SK-N-SH (cell line): Measurements from ENCODE around the gene KLF17. TPM values are rescaled to one million over a fixed set of nuclear protein-coding genes. Genes with fewer than 3 reads are reported as not detected.

Experiments used
- CTCF ChIA-PET: fragments of 300-600, 350-600 bp; formaldehyde crosslinking; extraction: SDS; loops from one replicate; lab custom pipeline; 2021; lab: Yijun Ruan, JAX
- POLR2A ChIA-PET: fragments of 350-600 bp; sonication (Branson Sonifier 250); formaldehyde crosslinking; extraction: SDS; loops from one replicate; lab custom pipeline; 2020; ENCODE audit warnings: antibody characterized with exemption, inconsistent platforms; lab: Yijun Ruan, JAX
- DNase-seq: peaks from one replicate; pipeline ENCODE4 v3.0.0; 2012
- H2AFZ ChIP-seq: fragments of 200-600 bp; sonication (generic); 2 replicates; pipeline ENCODE4 v1.8.1; 2016; ENCODE audit warnings: antibody characterized with exemption, mild to moderate bottlenecking, low read depth
- H3F3A ChIP-seq: fragments of 200-600 bp; sonication (generic); replicated peaks from 2 replicates; pipeline ENCODE3; 2016; ENCODE audit warnings: antibody characterized with exemption, mild to moderate bottlenecking; ENCODE audit not compliant: insufficient read depth
- H3K27ac ChIP-seq, 2 experiments: fragments of 200-500 bp in 1 of 2; fragments of 200-600 bp in 1 of 2; sonication (Bioruptor generic) in 1 of 2; sonication (generic), shearing (Covaris generic) in 1 of 2; 2 replicates each; pipeline versions ENCODE4 v1.5.1 to v1.6.1; 2014 to 2016; ENCODE audit warnings: low read depth in 2 of 2, inconsistent platforms in 1 of 2, low read length in 1 of 2, mild to moderate bottlenecking in 1 of 2, mixed read lengths in 1 of 2
- H3K27me3 ChIP-seq: fragments of 200-600 bp; sonication (generic), shearing (Covaris generic); 2 replicates; pipeline ENCODE4 v1.6.1; 2016; ENCODE audit warnings: mixed run types; ENCODE audit not compliant: insufficient read depth
- H3K36me3 ChIP-seq, 2 experiments: fragments of 200-500 bp in 1 of 2; fragments of 200-600 bp in 1 of 2; sonication (Bioruptor generic) in 1 of 2; sonication (generic) in 1 of 2; replicated peaks in 1 of 2; 2 replicates each; pipeline versions ENCODE3 to v1.5.1; 2014 to 2016; ENCODE audit warnings: low read length in 1 of 2, mild to moderate bottlenecking in 1 of 2; ENCODE audit not compliant: insufficient read depth in 2 of 2, control insufficient read depth in 1 of 2
- H3K4me1 ChIP-seq, 2 experiments: fragments of 200-500 bp in 1 of 2; fragments of 200-600 bp in 1 of 2; sonication (Bioruptor generic) in 1 of 2; sonication (generic), shearing (Covaris generic) in 1 of 2; 2 replicates each; pipeline versions ENCODE4 v1.5.1 to v1.6.1; 2014 to 2016; ENCODE audit warnings: low read depth in 1 of 2, low read length in 1 of 2, mixed run types in 1 of 2; ENCODE audit not compliant: insufficient read depth in 2 of 2, control insufficient read depth in 1 of 2
- H3K4me2 ChIP-seq: fragments of 200-600 bp; sonication (generic), shearing (Covaris generic); 2 replicates; pipeline ENCODE4 v1.6.1; 2017; ENCODE audit warnings: mixed run types
- H3K4me3 ChIP-seq, 2 experiments: fragments of 200-500 bp in 1 of 2; fragments of 200-600 bp in 1 of 2; sonication (Bioruptor generic) in 1 of 2; sonication (generic), shearing (Covaris generic) in 1 of 2; 2 replicates each; pipeline versions ENCODE4 v1.5.1 to v1.8.1; 2014 to 2016; ENCODE audit warnings: low read depth in 2 of 2, inconsistent platforms in 1 of 2, low read length in 1 of 2, mild to moderate bottlenecking in 1 of 2, mixed read lengths in 1 of 2, moderate library complexity in 1 of 2
- H3K79me2 ChIP-seq: fragments of 200-600 bp; sonication (generic); 2 replicates; pipeline ENCODE4 v1.8.1; 2017; ENCODE audit warnings: mild to moderate bottlenecking; ENCODE audit not compliant: insufficient read depth
- H3K9ac ChIP-seq: fragments of 200-600 bp; sonication (generic); 2 replicates; pipeline ENCODE4 v1.6.1; 2017; ENCODE audit warnings: mixed run types
- H3K9me2 ChIP-seq: fragments of 200-600 bp; sonication (generic); 2 replicates; pipeline ENCODE4 v1.6.1; 2017; ENCODE audit warnings: mixed run types
- H3K9me3 ChIP-seq: fragments of 200-600 bp; sonication (generic); 2 replicates; pipeline ENCODE4 v1.6.1; 2017; ENCODE audit warnings: mixed run types, mild to moderate bottlenecking, moderate library complexity
- H4K20me1 ChIP-seq: fragments of 200-600 bp; sonication (generic); 2 replicates; pipeline ENCODE4 v1.6.1; 2017; ENCODE audit warnings: mild to moderate bottlenecking, mixed run types; ENCODE audit not compliant: insufficient read depth
- CHD2 ChIP-seq: fragments of 150-350 bp; IDR thresholded peaks from 2 replicates; pipeline ENCODE4 v1.6.1; 2018; ENCODE audit warnings: low read length; ENCODE audit not compliant: partially characterized antibody
- CTCF ChIP-seq: fragments of 200-600 bp; sonication (generic); IDR thresholded peaks from 2 replicates; pipeline ENCODE4 v1.6.1; 2017; ENCODE audit warnings: antibody characterized with exemption, mild to moderate bottlenecking, moderate library complexity
- ELF1 ChIP-seq: IDR thresholded peaks from 2 replicates; pipeline ENCODE4 v1.4.0; 2012
- FOSL2 ChIP-seq: IDR thresholded peaks from 2 replicates; pipeline ENCODE4 v1.4.0; 2012; ENCODE audit warnings: low read depth, mild to moderate bottlenecking, moderate library complexity, borderline replicate concordance
- FOXJ3 ChIP-seq: sonication (generic); formaldehyde crosslinking; IDR thresholded peaks from 2 replicates; pipeline ENCODE4 v1.5.1; 2020; ENCODE audit warnings: mild to moderate bottlenecking, missing genetic modification reagents
- GABPA ChIP-seq: IDR thresholded peaks from 2 replicates; pipeline ENCODE4 v1.4.0; 2012; ENCODE audit warnings: low read depth, mild to moderate bottlenecking
- JUND ChIP-seq: IDR thresholded peaks from 2 replicates; pipeline ENCODE4 v1.4.0; 2012
- MEF2A ChIP-seq: IDR thresholded peaks from 2 replicates; pipeline ENCODE4 v1.4.0; 2012; ENCODE audit warnings: low read depth, borderline replicate concordance
- MXI1 ChIP-seq: IDR thresholded peaks from 2 replicates; pipeline ENCODE4 v1.6.1; 2012; ENCODE audit warnings: mild to moderate bottlenecking, low read depth, low read length, improper control_type of control experiment
- NRF1 ChIP-seq: IDR thresholded peaks from 2 replicates; pipeline ENCODE4 v1.6.1; 2012; ENCODE audit warnings: low read depth, mild to moderate bottlenecking, low read length
- PBX3 ChIP-seq: IDR thresholded peaks from 2 replicates; pipeline ENCODE4; 2012
- RFX5 ChIP-seq: IDR thresholded peaks from 2 replicates; pipeline ENCODE4 v1.6.1; 2012; ENCODE audit warnings: mild to moderate bottlenecking, improper control_type of control experiment, low read length
- RXRA ChIP-seq: IDR thresholded peaks from 2 replicates; pipeline ENCODE4 v1.4.0; 2012; ENCODE audit warnings: low read depth, mild to moderate bottlenecking, borderline replicate concordance
- SIN3A ChIP-seq: IDR thresholded peaks from 2 replicates; pipeline ENCODE4 v1.6.1; 2012; ENCODE audit warnings: low read depth, mild to moderate bottlenecking, low read length, moderate library complexity, borderline replicate concordance
- SMC3 ChIP-seq: IDR thresholded peaks from 2 replicates; pipeline ENCODE4 v1.6.1; 2012; ENCODE audit warnings: low read depth, low read length, improper control_type of control experiment
- TCF12 ChIP-seq: IDR thresholded peaks from 2 replicates; pipeline ENCODE4 v1.4.0; 2012
- TEAD4 ChIP-seq: IDR thresholded peaks from 2 replicates; pipeline ENCODE4 v1.4.0; 2012; ENCODE audit warnings: mild to moderate bottlenecking, borderline replicate concordance; ENCODE audit not compliant: insufficient read depth
- USF1 ChIP-seq: IDR thresholded peaks from 2 replicates; pipeline ENCODE4 v1.4.0; 2012; ENCODE audit warnings: low read depth, borderline replicate concordance
- YY1 ChIP-seq: IDR thresholded peaks from 2 replicates; pipeline ENCODE4 v1.4.0; 2012; ENCODE audit warnings: low read depth, mild to moderate bottlenecking
- WGBS: methylation state at CpG from one replicate; pipeline ENCODE4 v1.1.6; 2017; ENCODE audit warnings: low lambda C conversion rate; 5-methylcytosine and 5-hydroxymethylcytosine counted together
- polyA plus RNA-seq, 3 experiments: library from polyadenylated mRNA; depleted of rRNA; stranded (reverse); fragments of >200 nt; gene quantifications; 2 replicates each; pipeline ENCODE4 v1.2.3, GENCODE V29; 2012
- TF ChIP-seq, protein P1 (sequence below): fragments of 150-350 bp; IDR thresholded peaks from 2 replicates; pipeline ENCODE4 v1.6.1; 2016; ENCODE audit warnings: mild to moderate bottlenecking, low read depth, low read length

Gene KLF17
- polyA plus RNA-seq, 1 of the 3 experiments (the other 2 are of a cell fraction), result 0.21 TPM

DNA sequence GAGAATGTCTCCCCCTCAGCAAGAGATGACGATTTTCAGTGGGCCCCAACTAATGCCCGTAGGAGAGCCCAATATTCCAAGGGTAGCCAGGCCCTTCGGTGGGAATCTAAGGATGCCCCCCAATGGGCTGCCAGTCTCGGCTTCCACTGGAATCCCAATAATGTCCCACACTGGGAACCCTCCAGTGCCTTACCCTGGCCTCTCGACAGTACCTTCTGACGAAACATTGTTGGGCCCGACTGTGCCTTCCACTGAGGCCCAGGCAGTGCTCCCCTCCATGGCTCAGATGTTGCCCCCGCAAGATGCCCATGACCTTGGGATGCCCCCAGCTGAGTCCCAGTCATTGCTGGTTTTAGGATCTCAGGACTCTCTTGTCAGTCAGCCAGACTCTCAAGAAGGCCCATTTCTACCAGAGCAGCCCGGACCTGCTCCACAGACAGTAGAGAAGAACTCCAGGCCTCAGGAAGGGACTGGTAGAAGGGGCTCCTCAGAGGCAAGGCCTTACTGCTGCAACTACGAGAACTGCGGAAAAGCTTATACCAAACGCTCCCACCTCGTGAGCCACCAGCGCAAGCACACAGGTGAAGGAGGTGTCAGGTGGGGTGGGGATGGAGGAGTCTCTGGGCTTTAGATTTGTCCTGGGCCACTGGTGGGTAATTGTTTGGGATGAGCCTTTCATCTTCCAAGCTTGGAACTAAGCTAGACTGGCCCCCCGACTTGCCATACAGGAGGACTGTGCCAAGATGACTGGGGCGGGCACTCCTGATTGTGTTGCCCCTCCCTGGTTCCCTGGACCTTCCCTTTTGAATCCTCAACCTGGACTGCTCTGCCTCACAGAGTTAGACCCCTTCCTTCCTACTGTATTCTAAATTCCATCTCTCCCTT, 11.2 kb downstream of the KLF17 start:
- Histone ChIP-seq H2AFZ (no peak overlapping the region), H3K4me2 (no peak overlapping the region), H4K20me1 (no peaks in the 10 kb centered on the region), H3K36me3 (no peaks in the 10 kb centered on the region), H3K4me1 (no peaks in the 10 kb centered on the region), H3K9me3 (no peaks in the 10 kb centered on the region), H3K4me3 (no peak overlapping the region), H3K27ac (no peak overlapping the region), H3K9me2 (no peaks in the 10 kb centered on the region), H3K27me3 (no peaks in the 10 kb centered on the region), H3K79me2 (no peaks in the 10 kb centered on the region), H3K9ac (no peak overlapping the region), H3F3A (no peaks in the 10 kb centered on the region)
- POLR2A ChIA-PET, result no interaction called here
- 83% methylated on average over 12 of the region's 16 CpGs for WGBS
- CTCF ChIA-PET, result interaction anchor here (0.6 kb wide), 1 partner anchor 227 kb away, joined by 3 read pairs; no protein-coding TSS in a partner anchor
- TF ChIP-seq RXRA (no peak), SMC3 (no peak), TCF12 (no peak), CHD2 (no peak), MXI1 (no peak), GABPA (no peak), SIN3A (no peak), FOSL2 (no peak), USF1 (no peak), FOXJ3 (CRISPR knock-in tag) (no peak), NRF1 (no peak), JUND (no peak), TEAD4 (no peak), PBX3 (no peak), YY1 (no peak), MEF2A (no peak), ELF1 (no peak), CTCF (no peak), RFX5 (no peak)
- TF ChIP-seq, protein P1, sequence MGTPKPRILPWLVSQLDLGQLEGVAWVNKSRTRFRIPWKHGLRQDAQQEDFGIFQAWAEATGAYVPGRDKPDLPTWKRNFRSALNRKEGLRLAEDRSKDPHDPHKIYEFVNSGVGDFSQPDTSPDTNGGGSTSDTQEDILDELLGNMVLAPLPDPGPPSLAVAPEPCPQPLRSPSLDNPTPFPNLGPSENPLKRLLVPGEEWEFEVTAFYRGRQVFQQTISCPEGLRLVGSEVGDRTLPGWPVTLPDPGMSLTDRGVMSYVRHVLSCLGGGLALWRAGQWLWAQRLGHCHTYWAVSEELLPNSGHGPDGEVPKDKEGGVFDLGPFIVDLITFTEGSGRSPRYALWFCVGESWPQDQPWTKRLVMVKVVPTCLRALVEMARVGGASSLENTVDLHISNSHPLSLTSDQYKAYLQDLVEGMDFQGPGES, result no peak
- no peak for DNase-seq
